NCI-H187 (cell line): ENCODE data around the gene TAS2R3.
A peak's percentile ranks its signal among the peaks of the same experiment; 100 is the strongest.

Source experiments
- DNase-seq, 2 experiments: peaks; one replicate each; lab custom pipeline; 2025; lab: John Stamatoyannopoulos, UW

Gene TAS2R3

DNA sequence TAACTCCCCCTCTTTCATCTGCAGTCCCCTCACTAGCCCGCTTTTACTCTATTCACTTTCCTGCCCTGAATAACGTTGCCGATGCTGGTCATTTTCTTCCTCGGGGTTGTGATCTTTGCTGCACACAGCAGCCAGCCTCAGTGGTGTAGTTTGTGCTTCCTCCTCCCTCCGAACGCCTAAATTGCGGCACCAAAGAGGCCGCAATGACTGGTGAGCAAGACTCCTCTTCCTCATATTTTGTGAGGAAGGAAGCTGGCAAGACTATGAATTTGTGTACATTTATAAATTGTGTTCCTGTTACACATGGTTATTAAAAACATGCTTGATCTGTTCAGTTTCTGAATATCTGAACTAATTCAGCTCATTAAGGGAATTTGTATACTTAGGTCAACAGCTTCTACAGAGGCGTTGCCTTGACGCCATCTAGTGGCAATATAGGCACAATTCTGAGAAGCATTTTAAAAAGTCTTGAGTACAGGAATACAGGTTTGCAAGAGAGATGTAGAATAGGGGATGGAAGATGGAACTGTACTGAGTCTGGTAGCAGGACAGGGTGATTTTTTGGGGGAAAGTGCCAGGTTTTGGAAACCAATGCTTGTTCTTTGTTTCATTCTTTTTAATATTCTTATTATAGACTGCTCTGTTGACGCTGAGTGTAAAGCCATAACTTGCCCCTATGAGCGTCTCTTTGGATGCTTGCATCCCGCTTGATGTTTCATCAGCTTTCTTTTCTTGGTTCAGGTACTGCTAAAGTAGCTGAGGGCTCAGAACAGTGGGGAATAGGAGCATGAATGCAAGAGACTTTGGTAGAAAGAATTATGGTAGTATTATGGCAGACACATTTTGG is 22.0 kb downstream of the TAS2R3 start:
- DNase-seq, result peak in 1 of 2 experiments; percentile 3

DNA sequence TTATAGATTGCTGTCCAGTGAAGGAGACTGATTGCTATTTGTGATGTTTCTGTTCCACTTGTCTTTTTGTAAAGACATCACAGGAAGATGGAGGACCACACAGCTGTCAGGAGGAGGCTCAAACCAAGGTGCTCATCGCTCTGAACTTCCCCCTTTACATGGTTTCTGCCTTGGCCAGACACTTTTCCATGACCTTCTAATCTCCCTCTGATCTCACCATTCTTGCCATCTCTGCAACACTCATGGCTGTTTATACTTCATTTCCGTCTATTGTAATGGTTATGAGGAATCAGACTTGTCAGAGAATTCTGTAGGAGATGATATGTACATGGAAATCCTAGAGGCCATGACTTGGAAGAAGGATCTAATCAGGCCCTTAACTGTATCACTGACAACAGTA is 24.4 kb downstream of the TAS2R3 start:
- DNase-seq, result no peak

DNA sequence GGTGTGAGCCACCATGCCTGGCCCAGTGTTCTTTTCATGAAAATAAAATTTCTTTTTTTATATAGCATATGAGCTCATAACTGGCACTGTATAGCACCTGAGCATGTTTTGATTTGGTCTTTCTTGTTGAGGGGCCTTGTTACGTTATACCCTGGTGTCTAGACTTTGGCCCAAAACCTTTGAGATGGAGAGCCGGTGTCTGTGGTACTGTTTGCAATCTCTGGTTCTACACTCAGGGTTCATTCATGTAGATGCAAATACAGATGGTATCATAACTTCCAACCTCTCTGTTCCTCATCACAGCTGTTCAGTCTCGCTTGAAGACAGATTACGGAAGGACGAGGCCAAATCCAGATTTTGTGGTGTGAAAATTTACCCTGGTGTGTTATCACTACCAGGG is 26.0 kb downstream of the TAS2R3 start, which contains the start of gene TAS2R5:
Gene TAS2R5, plus strand, starts transcription at position 301 of the 400 bp plus-strand sequence. CDS start 145 bp downstream, outside the sequence.
- no peak for DNase-seq

DNA sequence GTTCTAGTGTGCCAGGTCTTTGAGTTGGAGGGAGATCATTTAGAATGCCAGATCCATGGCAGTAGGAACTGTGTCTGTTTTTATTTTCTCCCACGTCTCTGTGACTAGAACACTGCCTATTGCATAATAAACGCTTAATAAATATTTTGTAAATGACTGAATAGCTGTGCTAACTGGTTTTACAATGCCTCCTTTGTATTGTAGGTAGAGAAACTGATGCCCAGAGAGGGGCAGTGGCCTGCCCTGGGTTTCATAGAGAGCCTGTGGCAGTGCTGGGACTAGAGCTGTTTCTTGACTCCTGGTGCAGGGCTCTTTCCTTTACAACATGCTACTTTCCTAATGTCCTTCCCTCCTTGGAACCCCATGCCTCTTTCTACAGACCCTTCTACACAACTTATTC is 28.6 kb downstream of the TAS2R3 start:
- no peak for DNase-seq
